Activated CD4-positive, CD25-positive, alpha-beta regulatory T cell (primary cell): ENCODE measurements around the gene ZNF692.
A peak's percentile ranks its signal among the peaks of the same experiment; 100 is the strongest.
"Not testable (repeated sequence)": the region's sequence is repeated elsewhere in the genome, so short reads cannot be mapped to it uniquely, and the experiment has no call there.

ENCODE experiments used
- DNase-seq, 4 experiments: peaks; one replicate each; lab custom pipeline; 2025; lab: John Stamatoyannopoulos, UW

The ZNF692 gene

GRCh38 chr1:248849152-248849551, 9.7 kb downstream of the ZNF692 start:
- DNase-seq: no peak

- DNase-seq: no peak
Measured at GRCh38 chr1:248848602-248849001, 10.3 kb downstream of the ZNF692 start.

GRCh38 chr1:248847956-248848561, 10.8 kb downstream of the ZNF692 start:
- DNase-seq: no peak

- no peak for DNase-seq
Measured at GRCh38 chr1:248847181-248847955, 11.5 kb downstream of the ZNF692 start.

- DNase-seq: no peak
Measured at GRCh38 chr1:248844526-248844925, 14.4 kb downstream of the ZNF692 start.

- no peak for DNase-seq
Measured at GRCh38 chr1:248843687-248844086, 15.2 kb downstream of the ZNF692 start.

GRCh38 chr1:248842781-248843331, 16.0 kb downstream of the ZNF692 start:
- DNase-seq: no peak

- DNase-seq: no peak
Measured at GRCh38 chr1:248841702-248842395, 17.0 kb downstream of the ZNF692 start.

- DNase-seq: no peak
Measured at GRCh38 chr1:248840946-248841345, 17.9 kb downstream of the ZNF692 start.

GRCh38 chr1:248839168-248839555, 19.7 kb downstream of the ZNF692 start:
- no peak for DNase-seq

- DNase-seq: peak; percentile 56 to 72 (median 66)
Measured at GRCh38 chr1:248838357-248839167, 20.3 kb downstream of the ZNF692 start.

GRCh38 chr1:248837781-248838356, 21.0 kb downstream of the ZNF692 start, which contains the start of gene ZNF672:
ZNF672 (plus strand) TSS chr1:248838224; CDS start chr1:248847275, 9,051 bp downstream.
- peak; percentile 64 to 87 (median 87) for DNase-seq

GRCh38 chr1:248837045-248837780, 21.7 kb downstream of the ZNF692 start:
- no peak for DNase-seq

GRCh38 chr1:248834343-248834940, 24.4 kb downstream of the ZNF692 start:
- DNase-seq: no peak

- no peak for DNase-seq
Measured at GRCh38 chr1:248831842-248832241, 27.0 kb downstream of the ZNF692 start.

GRCh38 chr1:248830718-248831017, 28.2 kb downstream of the ZNF692 start:
- DNase-seq: not testable (repeated sequence)

GRCh38 chr1:248828845-248829244, 30.0 kb downstream of the ZNF692 start:
- DNase-seq: no peak

GRCh38 chr1:248825909-248826760, 32.8 kb downstream of the ZNF692 start, which contains the start of gene SH3BP5L:
SH3BP5L (minus strand) TSS chr1:248825915; CDS start chr1:248824935, 980 bp downstream.
- peak; percentile 71 to 81 (median 75) for DNase-seq

- no peak for DNase-seq
Measured at GRCh38 chr1:248825573-248825908, 33.3 kb downstream of the ZNF692 start.
